HEK293T (cell line): ENCODE data around the gene PF4V1.

Experiments
- BHLHE40 ChIP-seq: fragments of 450-650 bp; IDR thresholded peaks from 2 replicates; pipeline ENCODE4 v1.6.1; 2016; ENCODE audit warnings: mild to moderate bottlenecking, moderate library complexity, borderline replicate concordance
- ELF4 ChIP-seq: fragments of 450-650 bp; IDR thresholded peaks from 2 replicates; pipeline ENCODE4 v1.6.1; 2017; ENCODE audit warnings: antibody characterized with exemption

DNA sequence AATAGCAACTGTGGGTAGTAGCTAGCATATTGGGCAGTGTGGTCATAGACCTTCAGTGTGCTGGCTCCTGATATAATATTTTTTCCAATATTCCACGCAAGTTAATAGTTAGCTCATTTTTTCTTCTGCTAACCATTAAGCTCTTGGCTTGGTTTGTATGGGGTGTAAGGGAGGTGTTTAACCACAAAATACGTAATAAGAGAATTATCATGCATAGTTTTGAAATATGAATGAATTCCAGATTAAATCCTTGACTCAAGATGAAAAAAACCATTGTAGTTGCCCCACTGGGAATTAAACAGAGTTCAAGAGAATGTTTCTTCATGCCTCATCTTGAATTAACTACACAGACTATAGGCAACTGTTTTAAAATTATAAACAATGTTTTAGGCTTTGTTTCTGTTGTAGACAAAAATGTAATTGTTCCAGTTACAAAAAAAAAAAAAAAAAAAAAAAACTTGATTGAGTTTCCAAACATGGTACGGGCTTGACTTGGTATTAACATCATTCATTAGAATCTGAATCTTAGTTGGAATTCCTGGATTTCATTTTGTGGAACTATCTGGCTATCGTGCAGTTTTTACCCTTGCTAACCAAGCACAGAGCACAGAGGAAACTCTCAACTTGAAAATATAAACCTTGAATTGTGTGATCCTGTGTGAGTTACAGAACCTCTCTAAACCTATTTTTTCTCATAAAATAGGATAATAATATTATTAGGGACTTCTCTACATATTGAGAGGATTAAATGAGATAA lies 44.5 kb downstream of the PF4V1 start:
- no peak for TF ChIP-seq BHLHE40
- TF ChIP-seq ELF4 = no peak
